Lower leg skin (tissue), 3 donors: Measurements from ENCODE around the gene CPTP.

Experiments used
- CTCF ChIP-seq, 3 donors: fragments of 450-650 bp; IDR thresholded peaks; one replicate each; pipeline ENCODE4 v1.5.1; 2016; ENCODE audit warnings: antibody characterized with exemption in 3 of 3, mild to moderate bottlenecking in 3 of 3, moderate library complexity in 2 of 3
- POLR2A ChIP-seq, 2 donors: fragments of 450-650 bp; IDR thresholded peaks; one replicate each; pipeline ENCODE4 v1.6.1; 2016 to 2017; ENCODE audit warnings: antibody characterized with exemption in 2 of 2, mild to moderate bottlenecking in 1 of 2, moderate library complexity in 1 of 2

GRCh38 chr1:1342584-1343115, 18.0 kb downstream of the CPTP start:
- TF ChIP-seq CTCF (IDR thresholded peaks at IDR 0.05) (no peak), POLR2A (IDR thresholded peaks at IDR 0.05) (no peak)
